NCI-H2107 treated with DMSO at 0.1 percent for 48 hours (cell line): ENCODE measurements around the gene TRABD2B.

Experiments
- DNase-seq: peaks from one replicate; lab custom pipeline; 2025; ENCODE audit not compliant: unreplicated experiment; lab: John Stamatoyannopoulos, UW

Gene TRABD2B

GRCh38 chr1:48022306-48022705 is 25.1 kb upstream of the TRABD2B start:
- no peak for DNase-seq

- no peak for DNase-seq
Observed at GRCh38 chr1:48021792-48022191, 24.6 kb upstream of the TRABD2B start.

GRCh38 chr1:48019714-48020315 is 22.6 kb upstream of the TRABD2B start:
- DNase-seq = no peak

- DNase-seq = no peak
Observed at GRCh38 chr1:48018799-48019198, 21.6 kb upstream of the TRABD2B start.

- no peak for DNase-seq
Observed at GRCh38 chr1:48017716-48018115, 20.5 kb upstream of the TRABD2B start.

- DNase-seq = no peak
Observed at GRCh38 chr1:48016515-48016914, 19.3 kb upstream of the TRABD2B start.

- DNase-seq = no peak
Observed at GRCh38 chr1:48013270-48013669, 16.1 kb upstream of the TRABD2B start.

- no peak for DNase-seq
Observed at GRCh38 chr1:48007047-48007446, 9.9 kb upstream of the TRABD2B start.

- DNase-seq = no peak
Observed at GRCh38 chr1:48006264-48006663, 9.1 kb upstream of the TRABD2B start.

- DNase-seq = no peak
Observed at GRCh38 chr1:48005253-48006117, 8.3 kb upstream of the TRABD2B start.

GRCh38 chr1:48003741-48004531 is 6.8 kb upstream of the TRABD2B start:
- DNase-seq = peak; percentile 98

GRCh38 chr1:48002142-48002541 is 5.0 kb upstream of the TRABD2B start:
- DNase-seq = no peak

- no peak for DNase-seq
Observed at GRCh38 chr1:48001696-48002095, 4.5 kb upstream of the TRABD2B start.

GRCh38 chr1:48000883-48001282 is 3.7 kb upstream of the TRABD2B start:
- no peak for DNase-seq

GRCh38 chr1:47999097-47999496 is 1.9 kb upstream of the TRABD2B start:
- no peak for DNase-seq

- DNase-seq = no peak
Observed at GRCh38 chr1:47998396-47998990, 1.3 kb upstream of the TRABD2B start.

- no peak for DNase-seq
Observed at GRCh38 chr1:47996406-47997226, 569 bp downstream of the TRABD2B start.

GRCh38 chr1:47996060-47996405 is 1.2 kb downstream of the TRABD2B start:
- no peak for DNase-seq

- DNase-seq = no peak
Observed at GRCh38 chr1:47995306-47996050, 1.7 kb downstream of the TRABD2B start.
